H1 (cell line): ENCODE data around the gene METRN. TPM values are rescaled to one million over a fixed set of nuclear protein-coding genes. Genes with fewer than 3 reads are reported as not detected.

Source experiments
- CTCF ChIA-PET: fragments of 300-600 bp; sonication (Branson Sonifier 250); formaldehyde crosslinking; loops from one replicate; lab custom pipeline; 2021; ENCODE audit not compliant: partially characterized antibody; lab: Charles Lee
- POLR2A ChIA-PET: fragments of 300-600 bp; sonication (Branson Sonifier 250); formaldehyde crosslinking; loops from one replicate; lab custom pipeline; 2021; ENCODE audit warnings: inconsistent platforms; ENCODE audit not compliant: partially characterized antibody; lab: Charles Lee
- DNase-seq, 2 experiments: peaks; one replicate each; pipeline versions ENCODE4 v3.0.0 to v3.0.0-alpha.2; 2010 to 2022; ENCODE audit warnings: low spot score in 2 of 2, low read depth in 1 of 2, mixed read lengths in 1 of 2
- FAIRE-seq: peaks from 2 replicates; lab custom pipeline; 2011; peaks lifted over from hg19 to GRCh38; lab: Jason Lieb, UNC
- H2AFZ ChIP-seq: 2 replicates; pipeline ENCODE4 v1.8.1; 2012; ENCODE audit warnings: low read length, inconsistent platforms
- H2AK5ac ChIP-seq: 2 replicates; pipeline ENCODE4 v1.6.1; 2013; ENCODE audit warnings: low read depth, low read length
- H2BK120ac ChIP-seq: replicated peaks from 2 replicates; pipeline ENCODE3; 2013; ENCODE audit warnings: low read depth, low read length, inconsistent platforms
- H2BK12ac ChIP-seq: 2 replicates; pipeline ENCODE4 v1.6.1; 2013; ENCODE audit warnings: low read depth, low read length
- H2BK15ac ChIP-seq: 2 replicates; pipeline ENCODE4 v1.6.1; 2013; ENCODE audit warnings: low read length
- H2BK20ac ChIP-seq: 2 replicates; pipeline ENCODE4 v1.6.1; 2013; ENCODE audit warnings: low read length
- H2BK5ac ChIP-seq: 2 replicates; pipeline ENCODE4 v1.6.1; 2013; ENCODE audit warnings: low read depth, low read length
- H3K14ac ChIP-seq: 2 replicates; pipeline ENCODE4 v1.6.1; 2013; ENCODE audit warnings: inconsistent platforms; ENCODE audit not compliant: insufficient read length
- H3K18ac ChIP-seq: 2 replicates; pipeline ENCODE4 v1.6.1; 2013; ENCODE audit warnings: low read length; ENCODE audit errors: extremely low read depth
- H3K23ac ChIP-seq: 2 replicates; pipeline ENCODE4 v1.6.1; 2013; ENCODE audit warnings: inconsistent platforms; ENCODE audit not compliant: insufficient read length
- H3K23me2 ChIP-seq: 2 replicates; pipeline ENCODE4 v1.6.1; 2013; ENCODE audit warnings: low read depth, low read length
- H3K27ac ChIP-seq: 2 replicates; pipeline ENCODE4 v1.6.1; 2011; ENCODE audit warnings: low read depth, low read length, inconsistent platforms
- H3K27me3 ChIP-seq, 4 experiments: replicated peaks in 1 of 4; 1 replicate in 1 of 4; 2 replicates in 3 of 4; pipeline versions ENCODE4 v1.6.1 to v1.8.1; 2011 to 2013; ENCODE audit warnings: low read length in 3 of 4, mild to moderate bottlenecking in 3 of 4, inconsistent platforms in 2 of 4, mixed read lengths in 2 of 4, moderate library complexity in 1 of 4; ENCODE audit not compliant: control insufficient read depth in 3 of 4, insufficient read depth in 3 of 4; ENCODE audit errors: extremely low read depth in 1 of 4
- H3K36me3 ChIP-seq, 4 experiments: 2 replicates each; pipeline versions ENCODE4 v1.6.1 to v1.8.1; 2011 to 2013; ENCODE audit warnings: mild to moderate bottlenecking in 4 of 4, low read length in 3 of 4, moderate library complexity in 2 of 4, control low read depth in 1 of 4, inconsistent platforms in 1 of 4; ENCODE audit not compliant: insufficient read depth in 4 of 4, control insufficient read depth in 2 of 4
- H3K4ac ChIP-seq: replicated peaks from 2 replicates; pipeline ENCODE3; 2013; ENCODE audit warnings: low read length, low read depth, mixed read lengths, inconsistent platforms; ENCODE audit not compliant: insufficient read length
- H3K4me1 ChIP-seq, 4 experiments: replicated peaks in 1 of 4; 1 replicate in 1 of 4; 2 replicates in 3 of 4; pipeline versions ENCODE4 v1.6.1 to v1.8.1; 2011 to 2013; ENCODE audit warnings: low read length in 3 of 4, inconsistent platforms in 2 of 4, mixed read lengths in 1 of 4; ENCODE audit not compliant: insufficient read depth in 4 of 4, control insufficient read depth in 3 of 4
- H3K4me2 ChIP-seq, 2 experiments: 2 replicates each; pipeline versions ENCODE4 v1.6.1 to v1.8.1; 2011 to 2013; ENCODE audit warnings: low read depth in 2 of 2, low read length in 2 of 2, control low read depth in 1 of 2, inconsistent platforms in 1 of 2, mild to moderate bottlenecking in 1 of 2; ENCODE audit not compliant: insufficient read depth in 1 of 2
- H3K4me3 ChIP-seq, 4 experiments: fragments of 200-600, 300-600 bp in 1 of 4; sonication (generic), shearing (Covaris generic), sonication (Bioruptor Twin) in 1 of 4; 2 replicates each; pipeline versions ENCODE4 v1.5.1 to v1.8.1; 2011 to 2016; ENCODE audit warnings: low read length in 4 of 4, low read depth in 3 of 4, control low read depth in 2 of 4, inconsistent platforms in 2 of 4, mild to moderate bottlenecking in 2 of 4, mixed read lengths in 1 of 4, moderate library complexity in 1 of 4; ENCODE audit not compliant: insufficient read depth in 2 of 4; ENCODE audit errors: extremely low read depth in 1 of 4
- H3K56ac ChIP-seq: replicated peaks from 2 replicates; pipeline ENCODE3; 2013; ENCODE audit warnings: low read depth, mild to moderate bottlenecking, mixed read lengths, low read length, inconsistent platforms; ENCODE audit not compliant: insufficient read length
- H3K79me1 ChIP-seq: 2 replicates; pipeline ENCODE4 v1.6.1; 2013; ENCODE audit warnings: low read depth, low read length, control low read depth
- H3K79me2 ChIP-seq, 2 experiments: 2 replicates each; pipeline versions ENCODE4 v1.6.1 to v1.8.1; 2012 to 2013; ENCODE audit warnings: low read length in 2 of 2, mild to moderate bottlenecking in 2 of 2, inconsistent platforms in 1 of 2; ENCODE audit not compliant: insufficient read depth in 2 of 2, control insufficient read depth in 1 of 2
- H3K9ac ChIP-seq, 4 experiments: replicated peaks in 1 of 4; 1 replicate in 1 of 4; 2 replicates in 3 of 4; pipeline versions ENCODE4 v1.6.1 to v1.8.1; 2011 to 2013; ENCODE audit warnings: low read depth in 3 of 4, low read length in 3 of 4, control low read depth in 2 of 4, mild to moderate bottlenecking in 2 of 4, moderate library complexity in 2 of 4, inconsistent platforms in 1 of 4; ENCODE audit errors: extremely low read depth in 1 of 4
- H3K9me3 ChIP-seq, 2 experiments: 2 replicates each; pipeline versions ENCODE4 v1.6.1 to v1.8.1; 2012 to 2013; ENCODE audit warnings: mild to moderate bottlenecking in 2 of 2, moderate library complexity in 2 of 2, control low read depth in 1 of 2, inconsistent platforms in 1 of 2, low read depth in 1 of 2, low read length in 1 of 2, mixed read lengths in 1 of 2; ENCODE audit not compliant: insufficient read depth in 2 of 2
- H4K20me1 ChIP-seq, 2 experiments: replicated peaks in 1 of 2; 2 replicates each; pipeline versions ENCODE3 to v1.8.1; 2011 to 2013; ENCODE audit warnings: inconsistent platforms in 2 of 2, low read length in 2 of 2, mild to moderate bottlenecking in 1 of 2; ENCODE audit not compliant: insufficient read depth in 2 of 2, control insufficient read depth in 1 of 2
- H4K5ac ChIP-seq: 2 replicates; pipeline ENCODE4 v1.6.1; 2013; ENCODE audit warnings: low read length, low read depth, mixed read lengths, inconsistent platforms; ENCODE audit not compliant: insufficient read length
- H4K8ac ChIP-seq: 2 replicates; pipeline ENCODE4 v1.8.0; 2013; ENCODE audit warnings: mild to moderate bottlenecking, moderate library complexity, low read length, inconsistent platforms; ENCODE audit not compliant: insufficient read depth; ENCODE audit errors: extremely low read depth
- H4K91ac ChIP-seq: replicated peaks from 2 replicates; pipeline ENCODE3; 2013; ENCODE audit warnings: low read length, mixed read lengths, inconsistent platforms; ENCODE audit not compliant: insufficient read length
- BACH1 ChIP-seq: IDR thresholded peaks from 2 replicates; pipeline ENCODE4 v1.6.1; 2012; ENCODE audit warnings: low read length, improper control_type of control experiment
- E2F6 ChIP-seq: IDR thresholded peaks from 2 replicates; pipeline ENCODE4 v1.6.1; 2012; ENCODE audit warnings: inconsistent platforms
- FOSL1 ChIP-seq: IDR thresholded peaks from 2 replicates; pipeline ENCODE4 v1.6.1; 2011; ENCODE audit warnings: mild to moderate bottlenecking, low read depth, low read length, moderate library complexity; ENCODE audit not compliant: insufficient read depth
- HDAC6 ChIP-seq: IDR thresholded peaks from one replicate; pipeline ENCODE4 v1.7.1; 2012; ENCODE audit warnings: low read depth, mild to moderate bottlenecking, inconsistent platforms, low read length, moderate library complexity
- KDM1A ChIP-seq: fragments of 200-600, 300-600 bp; sonication (generic); IDR thresholded peaks from 2 replicates; pipeline ENCODE4 v1.7.1; 2016; ENCODE audit warnings: mild to moderate bottlenecking, low read length, borderline replicate concordance
- KDM4A ChIP-seq: IDR thresholded peaks from one replicate; pipeline ENCODE4 v1.7.1; 2012; ENCODE audit warnings: low read depth, mild to moderate bottlenecking, moderate library complexity, low read length, inconsistent platforms; ENCODE audit not compliant: severe bottlenecking
- MAX ChIP-seq: IDR thresholded peaks from 2 replicates; pipeline ENCODE4 v1.6.1; 2012; ENCODE audit warnings: inconsistent platforms
- NRF1 ChIP-seq: IDR thresholded peaks from 2 replicates; pipeline ENCODE4 v1.6.1; 2011; ENCODE audit warnings: mild to moderate bottlenecking, low read depth, low read length, improper control_type of control experiment
- RAD21 ChIP-seq, 2 experiments: IDR thresholded peaks in 1 of 2; conservative IDR thresholded peaks in 1 of 2; 2 replicates each; pipeline ENCODE4 v1.6.1; 2011; ENCODE audit warnings: low read depth in 2 of 2, low read length in 2 of 2, improper control_type of control experiment in 1 of 2, inconsistent platforms in 1 of 2, mild to moderate bottlenecking in 1 of 2, moderate library complexity in 1 of 2
- WGBS, 2 experiments: shearing (Covaris generic) in 1 of 2; methylation state at CpG; one replicate each; pipeline versions ENCODE4 v1.1.6 to v1.1.7; 2013 to 2015; ENCODE audit warnings: low lambda C conversion rate in 2 of 2, mixed read lengths in 2 of 2, inconsistent platforms in 1 of 2, low coverage in 1 of 2, missing lambda C conversion rate in 1 of 2; ENCODE audit not compliant: insufficient replicate concordance in 2 of 2, insufficient coverage in 1 of 2, insufficient read length in 1 of 2; ENCODE audit errors: extremely low coverage in 1 of 2, missing lambda C conversion rate in 1 of 2; 5-methylcytosine and 5-hydroxymethylcytosine counted together
- polyA plus RNA-seq, 7 experiments: library from polyadenylated mRNA; depleted of rRNA in 3 of 7; stranded (reverse) in 5 of 7; unstranded in 2 of 7; fragments of >200 nt in 5 of 7; fragments of 200-250 nt in 2 of 7; gene quantifications; 1 replicate in 5 of 7; 2 replicates in 1 of 7; 4 replicates in 1 of 7; pipeline versions ENCODE4 v1.2.1 to v1.2.3, GENCODE V29; 2011 to 2013; ENCODE audit warnings: missing spikeins in 2 of 7, mixed read lengths in 2 of 7
- total RNA-seq: library from RNA; stranded (reverse); fragmentation: NEBNext Ultra II Directional; extraction: Animal tissue kit (Norgen Biotek cat#: 25700); gene quantifications from 2 replicates; pipeline ENCODE4 v1.2.1, GENCODE V29; 2021
- TF ChIP-seq, protein P1 (sequence below): IDR thresholded peaks from 2 replicates; pipeline ENCODE4 v1.6.1; 2011; ENCODE audit warnings: low read length, improper control_type of control experiment

Gene METRN
- total and polyA plus RNA-seq, 2 of the 8 experiments (the other 6 are each of a cell fraction or from before 2014, with no cell fraction given): 18.7 to 25.8 TPM

GRCh38 chr16:716768-717325, 1.9 kb downstream of the METRN start:
- Histone ChIP-seq H3K56ac (no peak overlapping the region), H4K20me1 (peaks cover 4 to 13% of the 10 kb centered on the region in 2 experiments), H3K23ac (no peak overlapping the region), H2AFZ (no peak overlapping the region), H3K4me1 (peaks cover 0 to 29% (median 19%) of the 10 kb centered on the region in 4 experiments; a peak in 5 of 7 replicates), H3K36me3 (peaks cover 0 to 2% (median 0%) of the 10 kb centered on the region in 4 experiments; a peak in 1 of 8 replicates), H2BK20ac (no peak overlapping the region), H4K5ac (no peak overlapping the region), H3K23me2 (peaks cover 19% of the 10 kb centered on the region; the same call in 1 of the 2 replicates), H3K18ac (no peak overlapping the region), H3K27me3 (peaks cover 0 to 41% (median 24%) of the 10 kb centered on the region in 4 experiments; a peak in 6 of 7 replicates), H2BK15ac (no peak overlapping the region), H2BK5ac (no peak overlapping the region), H2BK12ac (no peak overlapping the region), H3K79me1 (no peaks in the 10 kb centered on the region), H4K8ac (no peak overlapping the region), H4K91ac (no peak overlapping the region), H2AK5ac (no peak overlapping the region), H2BK120ac (no peak overlapping the region), H3K27ac (no peak overlapping the region), H3K4me3 (peak overlapping the region in 1 of 4 experiments; percentile 15; a peak in 1 of 8 replicates), H3K14ac (no peak overlapping the region), H3K79me2 (no peaks in the 10 kb centered on the region), H3K9me3 (no peaks in the 10 kb centered on the region; a peak in 1 of 4 replicates), H3K9ac (no peak overlapping the region), H3K4ac (no peak overlapping the region), H3K4me2 (peak overlapping the region; percentile 53 to 83; a peak in 2 of 4 replicates)
- DNase-seq: no peak
- POLR2A ChIA-PET: interaction anchor here (0.5 to 23.0 kb wide), 17 partner anchors 0 to 347 kb away, joined by 3 to 353 read pairs (median 5); partner anchors contain the start of genes ANTKMT, CCDC78, CHTF18 and CIAO3
- WGBS, 2 experiments: 92% methylated on average over 28 of the region's 29 CpGs; no CpG with 5 or more reads in 1 of the 2 experiments
- CTCF ChIA-PET: interaction anchor here (0.6 to 33.4 kb wide), 17 partner anchors 9 to 1435 kb away, joined by 3 to 977 read pairs (median 4); partner anchors contain the start of genes ANTKMT, CCDC78, CHTF18 and CIAO3
- no peak for FAIRE-seq
- TF ChIP-seq BACH1 (no peak), HDAC6 (no peak), KDM4A (no peak), RAD21 (IDR thresholded peaks at IDR 0.05 in 1 of 2, conservative IDR thresholded peaks at IDR 0.05 in 1 of 2; ENCODE audit: low read depth in 2 of 2, low read length in 2 of 2) (no peak), NRF1 (no peak), FOSL1 (no peak), KDM1A (no peak), MAX (no peak), E2F6 (no peak)
- TF ChIP-seq, protein P1, sequence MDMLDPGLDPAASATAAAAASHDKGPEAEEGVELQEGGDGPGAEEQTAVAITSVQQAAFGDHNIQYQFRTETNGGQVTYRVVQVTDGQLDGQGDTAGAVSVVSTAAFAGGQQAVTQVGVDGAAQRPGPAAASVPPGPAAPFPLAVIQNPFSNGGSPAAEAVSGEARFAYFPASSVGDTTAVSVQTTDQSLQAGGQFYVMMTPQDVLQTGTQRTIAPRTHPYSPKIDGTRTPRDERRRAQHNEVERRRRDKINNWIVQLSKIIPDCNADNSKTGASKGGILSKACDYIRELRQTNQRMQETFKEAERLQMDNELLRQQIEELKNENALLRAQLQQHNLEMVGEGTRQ: no peak
